Smooth muscle cell of the brain vasculature (primary cell): Measurements from ENCODE around the gene GLUD1.
"Not testable (repeated sequence)": the region's sequence is repeated elsewhere in the genome, so short reads cannot be mapped to it uniquely, and the experiment has no call there.

Experiments used
- DNase-seq: peaks from one replicate; pipeline ENCODE4 v3.0.0-alpha.2; 2012; ENCODE audit warnings: low read depth, low spot score

GLUD1 gene

GRCh38 chr10:87045434-87045938, 49.2 kb downstream of the GLUD1 start:
- no peak for DNase-seq

- DNase-seq, result not testable (repeated sequence)
Observed at GRCh38 chr10:87043579-87043978, 51.1 kb downstream of the GLUD1 start.

- DNase-seq, result no peak
Observed at GRCh38 chr10:87038786-87039185, 55.9 kb downstream of the GLUD1 start.

- DNase-seq, result no peak
Observed at GRCh38 chr10:87038286-87038717, 56.3 kb downstream of the GLUD1 start.

GRCh38 chr10:87036623-87037022, 58.0 kb downstream of the GLUD1 start:
- DNase-seq, result no peak

- no peak for DNase-seq
Observed at GRCh38 chr10:87030912-87031635, 63.6 kb downstream of the GLUD1 start.

- not testable (repeated sequence) for DNase-seq
Observed at GRCh38 chr10:87030419-87030818, 64.2 kb downstream of the GLUD1 start.

GRCh38 chr10:87026747-87027508, 67.7 kb downstream of the GLUD1 start:
- DNase-seq, result not testable (repeated sequence)

GRCh38 chr10:87025285-87025958, 69.2 kb downstream of the GLUD1 start:
- not testable (repeated sequence) for DNase-seq

- DNase-seq, result not testable (repeated sequence)
Observed at GRCh38 chr10:87020056-87020455, 74.6 kb downstream of the GLUD1 start, which contains the start of gene FAM25A. TSS of gene FAM25A (plus strand) at chr10:87020294. CDS start at chr10:87020325, 31 bp downstream.

- not testable (repeated sequence) for DNase-seq
Observed at GRCh38 chr10:87019504-87019903, 75.1 kb downstream of the GLUD1 start.

- DNase-seq, result not testable (repeated sequence)
Observed at GRCh38 chr10:87019066-87019465, 75.6 kb downstream of the GLUD1 start.

GRCh38 chr10:87018127-87018526, 76.5 kb downstream of the GLUD1 start:
- DNase-seq, result not testable (repeated sequence)

GRCh38 chr10:87014986-87015716, 79.5 kb downstream of the GLUD1 start:
- not testable (repeated sequence) for DNase-seq

- not testable (repeated sequence) for DNase-seq
Observed at GRCh38 chr10:87013528-87013927, 81.1 kb downstream of the GLUD1 start.

- not testable (repeated sequence) for DNase-seq
Observed at GRCh38 chr10:87009134-87009696, 85.4 kb downstream of the GLUD1 start.

- DNase-seq, result not testable (repeated sequence)
Observed at GRCh38 chr10:87008303-87008702, 86.3 kb downstream of the GLUD1 start.

GRCh38 chr10:87007674-87008073, 87.0 kb downstream of the GLUD1 start:
- DNase-seq, result not testable (repeated sequence)

- DNase-seq, result not testable (repeated sequence)
Observed at GRCh38 chr10:87007124-87007523, 87.5 kb downstream of the GLUD1 start.

- DNase-seq, result no peak
Observed at GRCh38 chr10:87000491-87000890, 94.2 kb downstream of the GLUD1 start.
